NCI-H2227 treated with DMSO at 0.1 percent for 48 hours (cell line): ENCODE data around the gene HTR3A.
A peak's percentile ranks its signal among the peaks of the same experiment; 100 is the strongest.

Source experiments
- DNase-seq: peaks from one replicate; lab custom pipeline; 2025; lab: John Stamatoyannopoulos, UW

The HTR3A gene

DNA sequence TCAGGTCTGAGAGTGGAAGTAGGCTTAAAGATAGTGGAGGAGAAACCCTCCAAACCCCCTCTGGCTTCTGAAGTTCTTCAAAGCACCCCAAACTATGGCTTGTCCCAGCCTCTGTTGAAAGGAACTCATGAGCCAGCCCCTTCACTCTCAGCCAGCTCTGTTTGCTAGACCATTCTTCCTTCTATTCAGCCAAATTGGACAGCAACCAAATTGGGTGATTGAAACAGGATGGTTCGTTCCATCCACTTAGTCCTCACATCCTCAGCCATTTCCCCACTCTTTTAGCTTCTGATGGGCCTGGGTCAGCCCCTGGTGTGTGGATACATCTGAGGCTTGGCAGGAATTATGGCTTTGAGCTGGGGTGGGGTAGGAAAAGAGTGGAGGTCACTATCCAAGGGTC, 4.5 kb downstream of the HTR3A start:
- no peak for DNase-seq

DNA sequence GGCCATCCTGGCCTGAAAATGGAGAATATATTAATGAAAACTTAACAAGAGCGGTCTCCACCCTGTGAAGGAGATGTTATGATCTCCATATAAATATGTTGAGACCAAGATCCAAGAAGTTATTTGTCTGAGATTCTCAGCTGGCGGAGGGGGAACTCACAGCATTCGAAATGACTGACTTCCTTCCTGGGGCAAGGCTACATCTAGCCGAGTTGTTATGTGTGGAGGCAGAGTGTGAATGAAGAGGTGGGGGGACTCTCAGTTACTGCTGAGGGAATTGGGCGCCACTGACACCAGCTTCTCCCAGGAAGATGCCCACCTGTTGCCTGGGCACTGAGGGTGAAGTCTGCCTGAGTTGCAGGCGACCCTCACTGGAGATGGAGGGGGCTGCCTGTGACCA, 5.9 kb downstream of the HTR3A start:
- DNase-seq, result no peak

DNA sequence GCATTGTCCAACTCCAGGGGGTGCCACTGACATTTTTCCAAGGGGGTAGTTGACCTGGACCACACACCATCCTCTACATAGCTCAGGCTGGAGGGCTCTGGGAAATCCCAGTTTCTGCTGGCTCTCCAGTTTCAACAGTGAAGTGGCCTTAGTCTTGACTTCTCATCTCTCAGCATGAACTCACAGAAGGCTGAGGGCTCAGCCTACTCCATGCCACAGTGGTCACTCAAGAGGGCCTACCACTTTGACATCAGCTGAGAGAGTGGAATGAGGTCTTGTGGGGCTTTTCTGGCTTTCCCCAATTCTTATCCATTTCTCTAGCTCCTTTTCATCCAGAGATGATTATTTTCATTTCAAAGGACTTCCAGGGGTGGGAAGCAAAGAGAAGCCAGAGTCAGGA, 7.4 kb downstream of the HTR3A start:
- no peak for DNase-seq

DNA sequence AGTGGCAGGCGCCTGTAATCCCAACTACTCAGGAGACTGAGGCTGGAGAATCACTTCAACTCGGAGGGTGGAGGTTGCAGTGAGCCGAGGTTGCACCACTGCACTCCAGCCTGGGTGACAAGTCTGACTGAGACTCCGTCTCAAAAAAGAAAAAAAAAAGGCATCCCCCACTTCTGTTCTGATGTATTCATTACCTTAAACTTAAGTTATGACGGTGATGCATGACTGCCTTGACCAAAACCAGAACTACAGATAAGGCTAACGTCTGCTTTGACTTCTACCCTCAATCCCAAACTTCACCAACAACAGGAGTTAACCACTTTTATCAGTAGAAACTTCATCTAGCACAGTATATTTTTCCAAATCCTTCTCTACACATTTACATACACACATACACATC, 9.9 kb downstream of the HTR3A start:
- no peak for DNase-seq

DNA sequence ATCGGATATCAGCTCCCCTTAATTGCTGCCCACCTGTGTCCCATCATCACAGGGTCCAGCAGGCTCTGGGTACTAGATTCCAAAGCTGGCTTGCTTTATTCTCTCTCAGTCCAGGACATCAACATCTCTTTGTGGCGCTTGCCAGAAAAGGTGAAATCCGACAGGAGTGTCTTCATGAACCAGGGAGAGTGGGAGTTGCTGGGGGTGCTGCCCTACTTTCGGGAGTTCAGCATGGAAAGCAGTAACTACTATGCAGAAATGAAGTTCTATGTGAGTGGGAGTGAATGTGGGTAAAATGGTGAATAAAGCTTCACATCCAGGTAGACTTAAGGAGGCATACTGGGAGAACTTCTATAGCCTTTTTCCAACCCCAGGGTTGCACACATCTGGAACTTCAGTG, 11.0 kb downstream of the HTR3A start:
- no peak for DNase-seq

DNA sequence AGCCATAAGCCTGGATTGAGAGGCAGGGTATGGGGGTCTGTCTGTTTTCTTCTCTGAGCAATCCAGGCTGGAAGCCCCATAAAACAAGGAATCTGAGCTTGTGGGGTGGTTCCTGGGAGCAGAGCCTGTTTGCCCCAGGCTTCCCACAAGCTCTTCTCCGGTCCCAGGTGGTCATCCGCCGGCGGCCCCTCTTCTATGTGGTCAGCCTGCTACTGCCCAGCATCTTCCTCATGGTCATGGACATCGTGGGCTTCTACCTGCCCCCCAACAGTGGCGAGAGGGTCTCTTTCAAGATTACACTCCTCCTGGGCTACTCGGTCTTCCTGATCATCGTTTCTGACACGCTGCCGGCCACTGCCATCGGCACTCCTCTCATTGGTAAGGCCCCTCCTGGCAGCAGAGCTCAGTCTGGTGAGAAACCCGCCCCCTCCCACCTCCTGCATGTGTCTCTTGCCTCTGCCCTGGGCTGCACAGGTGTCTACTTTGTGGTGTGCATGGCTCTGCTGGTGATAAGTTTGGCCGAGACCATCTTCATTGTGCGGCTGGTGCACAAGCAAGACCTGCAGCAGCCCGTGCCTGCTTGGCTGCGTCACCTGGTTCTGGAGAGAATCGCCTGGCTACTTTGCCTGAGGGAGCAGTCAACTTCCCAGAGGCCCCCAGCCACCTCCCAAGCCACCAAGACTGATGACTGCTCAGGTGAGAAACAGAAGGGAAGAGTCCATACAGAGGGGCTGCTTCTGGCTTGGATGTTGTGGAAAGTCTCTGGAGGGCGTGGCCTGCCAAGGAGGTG, 11.6 kb downstream of the HTR3A start:
- no peak for DNase-seq

DNA sequence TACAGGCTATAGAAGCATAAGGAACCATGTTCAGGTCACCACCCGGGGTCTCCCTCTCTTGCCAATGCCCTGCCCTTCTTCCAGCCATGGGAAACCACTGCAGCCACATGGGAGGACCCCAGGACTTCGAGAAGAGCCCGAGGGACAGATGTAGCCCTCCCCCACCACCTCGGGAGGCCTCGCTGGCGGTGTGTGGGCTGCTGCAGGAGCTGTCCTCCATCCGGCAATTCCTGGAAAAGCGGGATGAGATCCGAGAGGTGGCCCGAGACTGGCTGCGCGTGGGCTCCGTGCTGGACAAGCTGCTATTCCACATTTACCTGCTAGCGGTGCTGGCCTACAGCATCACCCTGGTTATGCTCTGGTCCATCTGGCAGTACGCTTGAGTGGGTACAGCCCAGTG, 14.5 kb downstream of the HTR3A start:
- DNase-seq, result no peak

DNA sequence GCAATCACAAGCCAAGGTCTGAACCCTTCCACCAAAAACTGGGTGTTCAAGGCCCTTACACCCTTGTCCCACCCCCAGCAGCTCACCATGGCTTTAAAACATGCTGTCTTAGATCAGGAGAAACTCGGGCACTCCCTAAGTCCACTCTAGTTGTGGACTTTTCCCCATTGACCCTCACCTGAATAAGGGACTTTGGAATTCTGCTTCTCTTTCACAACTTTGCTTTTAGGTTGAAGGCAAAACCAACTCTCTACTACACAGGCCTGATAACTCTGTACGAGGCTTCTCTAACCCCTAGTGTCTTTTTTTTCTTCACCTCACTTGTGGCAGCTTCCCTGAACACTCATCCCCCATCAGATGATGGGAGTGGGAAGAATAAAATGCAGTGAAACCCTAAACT, 15.0 kb downstream of the HTR3A start:
- DNase-seq, result no peak

DNA sequence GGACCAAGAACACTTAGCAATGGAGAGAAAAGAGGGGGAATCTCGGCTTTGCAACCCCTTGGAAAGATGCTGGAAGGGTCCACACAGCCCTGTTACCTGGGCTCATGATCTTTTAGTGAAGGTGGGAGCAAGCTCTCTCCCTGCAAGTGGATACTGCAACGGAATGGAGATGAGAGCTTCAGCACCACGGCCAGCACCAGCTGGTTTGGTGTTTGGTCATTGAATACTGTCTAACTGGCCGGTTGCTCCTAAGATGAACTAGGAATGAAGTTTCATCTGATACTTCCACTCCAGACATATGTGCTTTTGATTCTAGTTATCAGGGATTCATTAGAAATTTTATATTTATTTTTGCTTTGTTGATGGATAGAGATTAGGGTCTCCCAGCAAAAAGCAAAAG, 16.3 kb downstream of the HTR3A start:
- DNase-seq, result no peak

DNA sequence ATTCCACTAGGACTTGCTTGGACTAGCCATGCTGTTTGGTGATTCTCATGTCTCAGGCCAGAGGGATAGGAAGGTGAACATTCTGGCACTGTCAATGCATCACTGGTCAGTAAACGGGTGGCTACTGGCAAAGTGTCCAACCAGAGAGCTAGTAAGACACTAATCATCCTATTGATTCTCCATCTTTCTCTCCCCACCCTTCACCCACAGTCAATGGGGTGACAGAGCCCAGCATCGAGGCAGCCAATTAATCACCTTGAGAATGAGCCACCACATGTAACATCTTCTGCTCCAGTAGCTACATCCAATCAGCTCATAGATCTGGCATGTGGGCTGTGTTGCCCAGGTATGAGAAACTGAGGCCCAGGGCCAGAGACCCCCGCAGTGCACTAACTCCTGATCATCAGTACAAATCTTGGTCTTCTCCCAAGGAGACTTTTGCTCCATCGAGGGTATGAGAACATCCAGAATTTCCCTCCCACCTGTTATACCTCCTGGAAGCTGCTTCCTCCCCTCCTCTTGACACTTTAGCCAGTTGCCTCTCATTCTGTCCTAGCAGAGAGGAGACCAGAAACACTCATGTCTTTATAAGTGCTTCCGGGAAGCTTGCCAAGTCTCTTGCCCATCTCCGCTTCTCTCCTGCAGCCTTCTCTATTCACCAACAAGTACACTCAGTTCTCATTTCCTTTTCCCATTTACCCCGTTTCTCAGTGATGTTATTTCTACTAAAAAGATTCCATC, 17.0 kb downstream of the HTR3A start:
- DNase-seq, result peak; percentile 84

DNA sequence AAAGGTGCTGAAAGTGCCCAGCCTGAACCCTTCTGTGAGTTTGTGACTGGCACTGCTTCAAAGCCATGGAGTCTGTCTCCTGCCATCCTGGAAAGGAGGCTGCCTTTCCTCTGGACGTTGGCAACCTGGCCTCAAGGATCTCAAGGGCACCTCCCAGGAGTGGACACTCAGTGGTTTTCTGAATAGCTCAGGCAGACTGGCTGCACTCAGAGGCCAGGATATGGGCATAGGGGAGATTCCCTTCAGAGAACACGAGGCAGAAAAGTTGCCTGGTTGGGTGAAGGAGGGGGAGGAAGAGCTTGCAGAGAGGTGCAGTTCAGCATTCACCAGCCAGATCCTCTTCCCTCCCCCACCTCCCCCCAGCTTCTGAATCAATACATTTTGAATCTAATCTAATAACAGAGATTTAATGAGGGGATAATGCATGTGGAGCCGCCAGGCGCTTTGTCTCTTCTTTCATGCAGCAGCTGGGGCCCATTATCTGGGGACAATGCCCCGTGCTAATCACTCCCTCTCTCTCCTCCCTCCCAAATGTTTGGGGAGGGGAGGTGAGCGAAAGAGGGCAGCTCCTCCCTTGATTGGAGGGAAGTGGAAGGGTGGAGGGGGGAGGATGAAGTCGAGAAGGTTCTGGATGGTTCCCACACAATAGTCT, 17.7 kb downstream of the HTR3A start:
- peak; percentile 59 for DNase-seq

DNA sequence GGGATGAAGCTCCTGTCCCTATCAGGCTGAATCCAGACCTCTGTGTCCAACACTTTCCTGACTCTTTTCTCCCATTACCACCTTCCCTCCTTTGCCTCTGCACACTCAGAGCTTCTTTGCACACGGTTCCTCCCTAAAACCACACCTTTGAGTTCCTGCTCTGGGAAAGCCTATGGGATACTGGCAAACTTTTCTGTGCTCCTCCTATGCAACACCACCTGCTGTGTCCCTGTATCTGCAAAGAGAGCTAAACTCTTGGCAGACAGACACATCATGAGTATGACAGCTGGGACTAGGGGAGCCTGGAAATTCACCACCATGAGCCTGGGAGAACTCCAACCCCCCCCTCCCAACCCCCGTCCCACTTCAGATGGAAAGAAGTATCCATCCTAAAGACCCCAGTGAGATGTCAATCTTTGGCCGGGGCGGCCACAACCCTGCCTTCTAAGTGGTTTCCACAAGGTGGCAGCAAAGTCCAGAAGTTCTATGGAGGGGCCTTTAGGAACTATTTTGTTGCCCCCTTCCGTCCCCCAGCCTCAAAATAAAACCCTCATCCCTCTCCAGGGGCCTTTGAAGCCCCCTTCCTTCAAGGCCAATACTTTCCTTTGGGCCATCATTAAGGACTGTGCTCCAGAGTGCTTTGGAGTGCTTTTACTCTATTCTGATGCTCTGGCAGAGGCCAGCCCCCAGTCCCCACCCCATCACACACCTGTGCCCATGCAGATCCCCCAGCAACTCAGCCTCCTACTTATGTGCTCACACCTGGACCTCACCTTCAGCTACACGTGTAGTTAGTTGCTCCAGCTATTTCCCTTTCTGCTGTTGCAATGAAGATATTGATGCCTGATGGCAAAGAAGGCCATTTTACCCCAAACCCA, 19.4 kb downstream of the HTR3A start:
- DNase-seq, result peak; percentile 14

DNA sequence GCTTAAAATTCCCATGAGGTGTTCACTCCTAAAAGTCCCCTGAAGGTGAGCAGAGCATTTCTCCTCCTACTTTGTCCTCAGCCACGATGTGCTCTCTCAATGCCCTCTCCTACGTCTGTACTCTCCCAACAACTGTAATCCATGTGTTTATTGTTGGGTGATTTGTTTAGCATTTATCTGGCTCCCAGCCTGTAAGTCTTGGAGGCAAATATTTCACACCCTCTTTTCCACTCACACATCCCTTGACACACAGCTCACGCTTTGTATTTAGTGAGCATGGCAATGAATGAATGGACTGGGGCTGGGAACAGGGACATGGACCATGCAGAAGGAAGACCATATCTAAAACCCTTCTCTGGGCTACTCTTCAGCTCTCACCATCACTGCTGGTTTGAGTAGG, 22.6 kb downstream of the HTR3A start:
- DNase-seq, result no peak

DNA sequence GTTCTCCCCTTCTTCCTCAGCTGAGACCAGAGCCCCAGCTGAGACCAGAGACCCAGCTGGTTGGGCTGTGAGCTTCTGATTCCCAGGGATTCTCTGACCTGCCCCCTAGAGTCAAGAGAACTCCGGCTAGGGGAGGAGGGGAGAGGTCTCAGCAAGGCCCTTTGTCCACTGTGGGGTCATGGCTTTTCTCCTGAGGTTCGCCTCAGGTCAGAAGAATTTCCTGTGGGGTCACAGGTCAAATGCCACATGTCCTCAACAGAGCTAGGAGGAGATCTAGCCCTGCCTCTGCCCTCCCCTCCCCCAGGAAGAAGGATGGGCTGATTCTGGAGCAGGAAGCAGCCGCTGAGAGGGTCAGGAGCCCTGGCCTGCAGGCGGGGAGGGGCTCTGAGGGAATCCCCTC, 23.7 kb downstream of the HTR3A start:
- no peak for DNase-seq

DNA sequence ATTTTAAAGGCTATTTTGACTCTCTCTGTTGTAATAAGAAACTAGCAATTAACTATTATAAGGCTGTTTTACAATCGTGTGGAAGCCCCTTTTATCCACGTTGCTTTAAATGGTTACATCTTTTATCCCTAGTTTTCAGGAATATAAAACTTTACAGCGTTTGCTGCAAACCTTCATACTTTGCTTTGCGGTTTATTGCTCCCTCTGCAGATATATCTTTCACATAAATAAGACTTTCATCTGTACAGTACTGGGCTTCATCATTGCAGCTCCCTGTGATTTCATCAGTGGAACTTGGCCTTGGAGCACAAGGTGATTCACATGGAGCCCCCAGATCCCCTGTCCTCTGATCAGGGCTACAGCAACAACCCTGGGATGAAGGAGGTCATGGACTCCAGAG, 25.6 kb downstream of the HTR3A start:
- no peak for DNase-seq

DNA sequence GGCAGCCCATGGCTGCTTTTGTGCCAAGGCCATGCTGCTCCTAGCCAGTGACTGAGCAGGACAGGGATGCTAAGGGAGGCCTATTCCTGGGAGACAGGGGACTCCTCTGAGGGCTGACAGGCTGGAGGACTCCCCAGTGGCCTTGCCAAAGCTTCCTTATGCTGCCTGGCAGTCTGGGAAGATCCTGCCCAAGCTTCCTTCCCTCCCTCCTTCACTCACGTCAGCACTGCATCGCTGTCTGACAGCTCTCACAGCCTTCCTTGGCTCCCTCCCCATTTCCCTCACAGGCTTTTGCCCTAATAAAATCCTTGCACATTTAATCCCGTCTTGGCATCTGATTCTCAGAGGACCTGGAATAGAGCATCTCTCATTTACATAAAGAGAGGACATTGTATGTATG, 26.5 kb downstream of the HTR3A start:
- DNase-seq, result no peak

DNA sequence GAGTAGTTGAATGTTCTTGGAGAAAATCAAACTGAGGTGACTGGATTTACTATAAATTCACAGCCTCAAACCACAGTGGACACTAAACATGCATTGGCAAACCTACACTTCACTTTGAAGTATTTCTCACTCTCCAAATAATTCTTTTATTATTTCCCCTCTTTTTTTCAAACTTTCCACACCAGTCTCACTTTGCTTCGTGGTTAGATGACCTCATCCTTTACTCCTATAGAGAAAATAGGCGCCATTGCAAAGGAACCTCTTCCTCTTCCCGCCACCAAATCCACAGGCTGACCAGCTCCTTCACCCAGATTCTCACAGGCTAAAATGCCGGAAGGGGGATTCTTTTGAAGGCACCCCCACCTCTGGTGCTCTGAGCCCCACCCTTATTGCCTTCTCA, 33.4 kb downstream of the HTR3A start:
- DNase-seq, result no peak

DNA sequence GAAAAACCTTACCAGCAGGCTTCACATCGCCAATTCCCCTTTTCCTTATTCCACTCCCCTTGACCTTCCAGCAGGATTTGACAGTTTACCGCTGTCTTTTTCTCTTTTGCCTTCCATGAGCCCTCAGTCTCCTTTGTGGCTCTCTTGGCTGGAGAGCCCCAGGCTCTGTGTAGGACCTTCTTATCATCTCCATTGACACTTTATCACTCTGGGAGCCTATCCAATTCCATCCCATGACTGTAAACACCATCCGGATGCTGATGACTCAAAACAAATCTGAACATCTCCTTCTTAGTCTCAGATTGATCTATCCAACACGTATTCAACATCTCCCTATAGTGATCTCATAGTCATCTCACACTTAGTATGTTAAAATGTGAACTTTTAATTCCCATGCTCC, 36.0 kb downstream of the HTR3A start:
- DNase-seq, result no peak

DNA sequence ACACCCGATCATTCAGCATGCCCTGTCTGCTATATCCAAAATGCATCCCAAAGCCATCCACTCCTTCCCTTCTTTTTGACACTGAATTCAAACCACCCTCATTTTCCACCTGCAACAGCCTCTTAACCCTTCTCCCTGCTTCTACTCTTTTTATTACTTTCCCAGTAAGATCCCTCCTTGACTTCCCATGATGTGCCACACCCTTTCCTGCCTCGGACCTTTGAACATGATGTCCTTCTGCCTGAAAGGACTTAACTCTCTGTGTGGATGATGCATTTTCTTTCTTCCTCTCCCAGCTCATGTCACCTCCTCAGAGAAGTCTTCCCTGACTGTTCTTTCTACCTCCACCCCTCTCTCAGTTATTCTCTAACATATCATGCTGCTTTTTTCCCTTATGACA, 36.5 kb downstream of the HTR3A start:
- DNase-seq, result no peak

DNA sequence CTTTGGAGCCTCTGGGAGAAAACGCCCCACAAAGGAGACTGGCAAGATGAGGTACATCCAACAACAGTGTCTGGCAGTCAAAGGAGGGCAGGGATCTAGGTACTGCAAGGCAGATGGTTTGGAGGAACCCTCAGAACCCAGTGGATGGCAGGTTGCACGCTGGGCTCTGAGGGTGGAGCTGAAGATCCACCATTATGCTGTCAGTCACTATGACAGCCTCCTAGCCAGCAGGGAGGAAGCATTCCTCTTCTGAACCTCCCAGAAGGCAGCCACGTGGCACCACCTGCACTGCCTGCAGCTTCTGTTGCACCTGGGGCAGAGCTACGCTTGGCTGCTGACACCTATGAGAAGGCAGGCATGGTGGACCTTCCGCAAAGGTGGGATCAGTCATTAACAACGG, 40.2 kb downstream of the HTR3A start:
- no peak for DNase-seq

DNA sequence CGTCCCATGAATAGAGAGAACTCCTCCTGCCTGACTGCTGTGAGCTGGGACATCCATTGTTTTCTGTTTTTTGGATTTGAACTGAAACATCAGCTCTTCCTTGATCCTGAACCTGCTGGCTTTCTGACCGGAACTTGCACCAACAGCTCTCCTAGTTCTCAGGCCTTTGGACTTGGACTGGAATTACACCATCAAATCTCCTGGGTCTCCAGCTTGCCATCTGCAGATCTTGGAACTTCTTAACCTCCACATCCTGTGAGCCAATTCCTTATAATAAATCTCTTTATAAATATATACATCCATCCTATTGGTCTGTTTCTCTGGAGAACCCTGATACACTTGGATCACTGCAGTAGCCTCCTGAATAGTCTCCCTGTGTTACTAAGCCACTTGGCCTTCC, 42.1 kb downstream of the HTR3A start:
- no peak for DNase-seq

DNA sequence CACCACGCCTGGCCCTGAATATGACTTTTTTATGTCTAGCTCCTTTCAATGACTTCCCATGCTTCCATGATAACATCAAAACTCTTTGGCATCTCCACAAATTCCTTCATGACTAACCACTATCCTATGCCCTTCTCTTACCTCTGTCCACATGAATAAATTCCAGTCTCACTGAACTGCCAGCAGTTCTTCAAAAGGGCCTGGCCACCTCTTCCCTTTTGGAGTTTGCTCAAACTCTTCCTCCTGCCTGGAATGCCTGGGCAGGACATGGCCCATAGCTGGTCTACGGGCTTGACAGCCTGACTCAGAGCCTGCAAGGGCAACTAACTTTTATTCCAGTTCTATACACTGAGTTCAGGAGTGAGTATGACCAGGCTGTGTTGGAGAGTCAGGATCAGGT, 42.8 kb downstream of the HTR3A start:
- no peak for DNase-seq
